ENCODE results near the gene CCDC92.

The CCDC92 gene

GRCh38 chr12:123903301-123904065 lies 69.1 kb downstream of the CCDC92 start:
- Histone ChIP-seq H2AFZ (ENCODE audit: low read depth, low read length, severe bottlenecking) (no peak overlapping the region), H3K36me3 (ENCODE audit: low read length) (no peaks in the 10 kb centered on the region), H3K9me3 (ENCODE audit: insufficient read depth, low read length) (no peaks in the 10 kb centered on the region), H3K27me3 (ENCODE audit: low read length) (no peaks in the 10 kb centered on the region), H3F3A (ENCODE audit: insufficient read depth) (no peaks in the 10 kb centered on the region), H3K4me2 (ENCODE audit: low read depth, low read length, poor library complexity, severe bottlenecking) (no peak overlapping the region), H3K9ac (ENCODE audit: low read length) (no peak overlapping the region), H3K79me2 (ENCODE audit: insufficient read depth, low read length) (no peaks in the 10 kb centered on the region), H3K27ac (ENCODE audit: low read depth, low read length) (no peak overlapping the region), H3K9me2 (replicated peaks; ENCODE audit: insufficient read depth, low read length) (no peaks in the 10 kb centered on the region), H4K20me1 (ENCODE audit: low read depth, low read length) (no peaks in the 10 kb centered on the region), H3K4me3 (ENCODE audit: insufficient read depth, low read length, poor library complexity, severe bottlenecking) (no peak overlapping the region)
- TF ChIP-seq EZH2phosphoT487 (conservative IDR thresholded peaks at IDR 0.05; ENCODE audit: low read length): no peak
- TF ChIP-seq, protein P1, sequence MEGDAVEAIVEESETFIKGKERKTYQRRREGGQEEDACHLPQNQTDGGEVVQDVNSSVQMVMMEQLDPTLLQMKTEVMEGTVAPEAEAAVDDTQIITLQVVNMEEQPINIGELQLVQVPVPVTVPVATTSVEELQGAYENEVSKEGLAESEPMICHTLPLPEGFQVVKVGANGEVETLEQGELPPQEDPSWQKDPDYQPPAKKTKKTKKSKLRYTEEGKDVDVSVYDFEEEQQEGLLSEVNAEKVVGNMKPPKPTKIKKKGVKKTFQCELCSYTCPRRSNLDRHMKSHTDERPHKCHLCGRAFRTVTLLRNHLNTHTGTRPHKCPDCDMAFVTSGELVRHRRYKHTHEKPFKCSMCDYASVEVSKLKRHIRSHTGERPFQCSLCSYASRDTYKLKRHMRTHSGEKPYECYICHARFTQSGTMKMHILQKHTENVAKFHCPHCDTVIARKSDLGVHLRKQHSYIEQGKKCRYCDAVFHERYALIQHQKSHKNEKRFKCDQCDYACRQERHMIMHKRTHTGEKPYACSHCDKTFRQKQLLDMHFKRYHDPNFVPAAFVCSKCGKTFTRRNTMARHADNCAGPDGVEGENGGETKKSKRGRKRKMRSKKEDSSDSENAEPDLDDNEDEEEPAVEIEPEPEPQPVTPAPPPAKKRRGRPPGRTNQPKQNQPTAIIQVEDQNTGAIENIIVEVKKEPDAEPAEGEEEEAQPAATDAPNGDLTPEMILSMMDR (IDR thresholded peaks at IDR 0.05; ENCODE audit: insufficient read depth, low read length, poor library complexity, severe bottlenecking): no peak

DNA sequence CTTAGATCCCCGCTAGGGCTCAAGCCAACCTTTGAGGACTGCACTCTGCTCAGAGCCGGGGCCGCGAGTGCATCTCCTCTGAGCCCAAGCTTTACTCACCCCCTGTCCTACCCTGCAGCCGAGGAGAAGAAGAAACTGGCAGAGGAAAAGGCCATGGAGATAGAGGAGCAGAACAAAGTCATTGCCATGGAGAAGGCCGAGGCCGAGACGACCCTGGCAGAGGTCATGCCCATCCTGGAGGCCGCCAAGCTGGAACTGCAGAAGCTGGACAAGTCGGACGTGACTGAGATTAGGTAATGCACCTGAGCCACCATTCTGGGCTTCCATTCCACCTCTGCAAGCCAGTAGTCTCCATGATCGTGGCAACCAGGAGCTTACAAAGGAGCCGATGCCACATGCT lies 69.8 kb downstream of the CCDC92 start:
- no peak overlapping the region for H3K9ac ChIP-seq (ENCODE audit: low read length)
- H3K4me3 ChIP-seq (ENCODE audit: insufficient read depth, low read length, poor library complexity, severe bottlenecking): no peak overlapping the region
- H3K36me3 ChIP-seq (ENCODE audit: low read length): no peaks in the 10 kb centered on the region
- no peaks in the 10 kb centered on the region for H3K9me3 ChIP-seq (ENCODE audit: insufficient read depth, low read length)
- H3K4me2 ChIP-seq (ENCODE audit: low read depth, low read length, poor library complexity, severe bottlenecking): no peak overlapping the region
- no peaks in the 10 kb centered on the region for H4K20me1 ChIP-seq (ENCODE audit: low read depth, low read length)
- no peaks in the 10 kb centered on the region for H3K9me2 ChIP-seq (replicated peaks; ENCODE audit: insufficient read depth, low read length)
- no peaks in the 10 kb centered on the region for H3F3A ChIP-seq (ENCODE audit: insufficient read depth)
- H3K27me3 ChIP-seq (ENCODE audit: low read length): no peaks in the 10 kb centered on the region
- no peaks in the 10 kb centered on the region for H3K79me2 ChIP-seq (ENCODE audit: insufficient read depth, low read length)
- H3K27ac ChIP-seq (ENCODE audit: low read depth, low read length): no peak overlapping the region
- TF ChIP-seq, protein P1 (IDR thresholded peaks at IDR 0.05; ENCODE audit: insufficient read depth, low read length, poor library complexity, severe bottlenecking): no peak
- no peak for TF ChIP-seq EZH2phosphoT487 (conservative IDR thresholded peaks at IDR 0.05; ENCODE audit: low read length)
- H2AFZ ChIP-seq (ENCODE audit: low read depth, low read length, severe bottlenecking): no peak overlapping the region

- Histone ChIP-seq H3K79me2 (ENCODE audit: insufficient read depth, low read length) (no peaks in the 10 kb centered on the region), H4K20me1 (ENCODE audit: low read depth, low read length) (no peaks in the 10 kb centered on the region), H3K9me3 (ENCODE audit: insufficient read depth, low read length) (no peaks in the 10 kb centered on the region), H3K4me2 (ENCODE audit: low read depth, low read length, poor library complexity, severe bottlenecking) (no peak overlapping the region), H3F3A (ENCODE audit: insufficient read depth) (no peaks in the 10 kb centered on the region), H3K9ac (ENCODE audit: low read length) (no peak overlapping the region), H3K4me3 (ENCODE audit: insufficient read depth, low read length, poor library complexity, severe bottlenecking) (no peak overlapping the region), H3K36me3 (ENCODE audit: low read length) (no peaks in the 10 kb centered on the region), H2AFZ (ENCODE audit: low read depth, low read length, severe bottlenecking) (no peak overlapping the region), H3K9me2 (replicated peaks; ENCODE audit: insufficient read depth, low read length) (no peaks in the 10 kb centered on the region), H3K27me3 (ENCODE audit: low read length) (no peaks in the 10 kb centered on the region), H3K27ac (ENCODE audit: low read depth, low read length) (no peak overlapping the region)
- no peak for TF ChIP-seq EZH2phosphoT487 (conservative IDR thresholded peaks at IDR 0.05; ENCODE audit: low read length)
- TF ChIP-seq, protein P1 (IDR thresholded peaks at IDR 0.05; ENCODE audit: insufficient read depth, low read length, poor library complexity, severe bottlenecking): no peak
These were observed 71.7 kb downstream of the CCDC92 start for GRCh38 chr12:123900871-123901376.
